DOHH2 (cell line): ENCODE data around the gene PRKCZ.

ENCODE experiments used
- CTCF ChIP-seq: fragments of 200-600 bp; sonication (generic); IDR thresholded peaks from one replicate; pipeline ENCODE4 v1.5.1; 2014; ENCODE audit warnings: antibody characterized with exemption, mild to moderate bottlenecking, low read depth, low read length; ENCODE audit not compliant: poor library complexity, severe bottlenecking
- EZH2phosphoT487 ChIP-seq: fragments of 200-600 bp; sonication (generic); IDR thresholded peaks from 2 replicates; pipeline ENCODE4 v1.6.1; 2017; ENCODE audit warnings: borderline replicate concordance, mild to moderate bottlenecking, antibody characterized with exemption, low read length, moderate library complexity, mixed read lengths

GRCh38 chr1:2115702-2116341 is 65.6 kb downstream of the PRKCZ start:
- no peak for TF ChIP-seq CTCF
- TF ChIP-seq EZH2phosphoT487 = no peak
